HG03354 (cell line): ENCODE measurements around the gene OR52B6.
A peak's percentile ranks its signal among the peaks of the same experiment; 100 is the strongest.
"Not testable (repeated sequence)": the region's sequence is repeated elsewhere in the genome, so short reads cannot be mapped to it uniquely, and the experiment has no call there.

Experiments
- ATAC-seq: cut with Tn5 transposase; IDR thresholded peaks from one replicate; pipeline ENCODE4 v1.9.1; 2021; ENCODE audit warnings: mild to moderate bottlenecking; ENCODE audit not compliant: unreplicated experiment, poor library complexity, severe bottlenecking

The OR52B6 gene

GRCh38 chr11:5580577-5580976, at the start of gene OR52B6:
TSS of gene OR52B6 (plus strand) at chr11:5580877. CDS start at chr11:5580877, 0 bp downstream.
- ATAC-seq, result no peak

- no peak for ATAC-seq
Measured at GRCh38 chr11:5531053-5531831, 49.4 kb upstream of the OR52B6 start.

- no peak for ATAC-seq
Measured at GRCh38 chr11:5534046-5534445, 46.6 kb upstream of the OR52B6 start.

GRCh38 chr11:5536482-5536881, 44.2 kb upstream of the OR52B6 start:
- no peak for ATAC-seq

- no peak for ATAC-seq
Measured at GRCh38 chr11:5541427-5541826, 39.2 kb upstream of the OR52B6 start.

- ATAC-seq, result no peak
Measured at GRCh38 chr11:5546457-5546856, 34.2 kb upstream of the OR52B6 start.

GRCh38 chr11:5547982-5548381, 32.7 kb upstream of the OR52B6 start:
- ATAC-seq, result peak; percentile 78

GRCh38 chr11:5548440-5548839, 32.2 kb upstream of the OR52B6 start, which contains the start of gene OR52H1:
TSS of gene OR52H1 (minus strand) at chr11:5548540. CDS start at chr11:5545505, 3,035 bp downstream.
- ATAC-seq, result no peak

GRCh38 chr11:5550440-5551095, 30.1 kb upstream of the OR52B6 start:
- ATAC-seq, result peak; percentile 76

GRCh38 chr11:5553343-5553742, 27.3 kb upstream of the OR52B6 start:
- no peak for ATAC-seq

- ATAC-seq, result no peak
Measured at GRCh38 chr11:5556596-5557188, 24.0 kb upstream of the OR52B6 start.

- no peak for ATAC-seq
Measured at GRCh38 chr11:5557751-5558150, 22.9 kb upstream of the OR52B6 start.

- no peak for ATAC-seq
Measured at GRCh38 chr11:5564259-5565019, 16.2 kb upstream of the OR52B6 start.

GRCh38 chr11:5574654-5575053, 6.0 kb upstream of the OR52B6 start:
- ATAC-seq, result no peak

GRCh38 chr11:5575152-5575551, 5.5 kb upstream of the OR52B6 start:
- ATAC-seq, result no peak

- ATAC-seq, result no peak
Measured at GRCh38 chr11:5577101-5577500, 3.6 kb upstream of the OR52B6 start.

- no peak for ATAC-seq
Measured at GRCh38 chr11:5581014-5581413, 337 bp downstream of the OR52B6 start.

- not testable (repeated sequence) for ATAC-seq
Measured at GRCh38 chr11:5584458-5584857, 3.8 kb downstream of the OR52B6 start.

- not testable (repeated sequence) for ATAC-seq
Measured at GRCh38 chr11:5589906-5590305, 9.2 kb downstream of the OR52B6 start.

- ATAC-seq, result no peak
Measured at GRCh38 chr11:5591613-5592012, 10.9 kb downstream of the OR52B6 start.
